Right lobe of liver (tissue), 6 donors: ENCODE data around the gene BOLA1. TPM values are rescaled to one million over a fixed set of nuclear protein-coding genes. Genes with fewer than 3 reads are reported as not detected.
"Not testable (repeated sequence)": the region's sequence is repeated elsewhere in the genome, so short reads cannot be mapped to it uniquely, and the experiment has no call there.

ENCODE experiments used
- ATAC-seq, 4 donors: fragments of 200-7000 bp; cut with Tn5 transposase; one replicate each; pipeline ENCODE4 v1.9.1; 2020; ENCODE audit warnings: mild to moderate bottlenecking in 4 of 4, moderate library complexity in 4 of 4
- DNase-seq, 3 donors: peaks; one replicate each; pipeline ENCODE4 v3.0.0-alpha.2; 2020
- H3K27ac ChIP-seq, 3 donors: fragments of 200-600 bp; one replicate each; pipeline ENCODE4 v1.8.0; 2022
- H3K27me3 ChIP-seq, 2 donors: fragments of 200-600 bp; one replicate each; pipeline ENCODE4 v1.8.0; 2022
- H3K36me3 ChIP-seq, 4 donors: fragments of 200-600 bp; sonication (generic) in 1 of 4; one replicate each; pipeline versions ENCODE4 v1.5.1 to v1.8.0; 2017 to 2022; ENCODE audit warnings: control low read depth in 1 of 4
- H3K4me1 ChIP-seq, 4 donors: fragments of 200-600 bp; sonication (generic) in 1 of 4; one replicate each; pipeline versions ENCODE4 v1.5.1 to v1.8.0; 2017 to 2022; ENCODE audit warnings: control low read depth in 1 of 4
- H3K4me3 ChIP-seq, 3 donors: fragments of 200-600 bp; one replicate each; pipeline ENCODE4 v1.8.0; 2022
- H3K9me3 ChIP-seq, 4 donors: fragments of 200-600 bp; sonication (generic) in 1 of 4; one replicate each; pipeline versions ENCODE4 v1.5.1 to v1.8.0; 2017 to 2022; ENCODE audit warnings: control low read depth in 1 of 4
- CTCF ChIP-seq, 4 donors: fragments of 200-600 bp in 3 of 4; fragments of 450-650 bp in 1 of 4; IDR thresholded peaks; one replicate each; pipeline versions ENCODE4 v1.5.1 to v1.8.0; 2016 to 2022; ENCODE audit warnings: antibody characterized with exemption in 4 of 4, mild to moderate bottlenecking in 2 of 4
- POLR2A ChIP-seq: fragments of 450-650 bp; IDR thresholded peaks from one replicate; pipeline ENCODE4 v1.6.1; 2017; ENCODE audit warnings: antibody characterized with exemption, mild to moderate bottlenecking
- WGBS: methylation state at CpG from one replicate; pipeline ENCODE4 v1.1.6; 2018; ENCODE audit warnings: low coverage, low lambda C conversion rate; ENCODE audit not compliant: insufficient coverage; ENCODE audit errors: missing lambda C conversion rate; 5-methylcytosine and 5-hydroxymethylcytosine counted together
- intact Hi-C, 2 donors: fragments of 100-400 bp; cut with DNase I; formaldehyde crosslinking; loops; one replicate each; pipeline versions ENCODE4 v1.11.2 to v1.14.1; 2022
- total RNA-seq, 6 experiments: library from RNA; depleted of rRNA in 2 of 6; stranded (reverse); fragments of >200 nt in 2 of 6; fragmentation: NEBNext Ultra II Directional in 3 of 6; extraction: Animal tissue kit (Norgen Biotek cat#: 25700) in 3 of 6; gene quantifications; one replicate each; pipeline versions ENCODE4 v1.1.0 to v1.2.4, GENCODE V29; 2016 to 2023
- donor health status: DM: no; HTN: yes; CAD: no.
- donor health status: DM: no; HTN: no; CAD: no.
- donor health status: DM: no; HTN: no; CAD: no.
- donor health status: DM: no; HTN: yes; CAD: no.
- donor health status: DM: no; HTN: yes; CAD: no.

BOLA1 gene
- total RNA-seq, 6 experiments from 2014 or later = 8.4 to 23.7 (median 9.5) TPM

GRCh38 chr1:149883598-149884247 lies 15.6 kb upstream of the BOLA1 start:
- DNase-seq (no peak), ATAC-seq (no peak)
- no peaks in the 10 kb centered on the region for H3K36me3 ChIP-seq
- no peak overlapping the region for H3K27ac ChIP-seq
- peaks cover 0 to 17% (median 7%) of the 10 kb centered on the region in 4 donors for H3K4me1 ChIP-seq
- H3K4me3 ChIP-seq = peak overlapping the region in 1 of 3 donors; percentile 69
- intact Hi-C loops = no loop called here
- H3K9me3 ChIP-seq = no peaks in the 10 kb centered on the region
- TF ChIP-seq CTCF (IDR thresholded peaks at IDR 0.05) (no peak), POLR2A (no peak)
- H3K27me3 ChIP-seq = no peaks in the 10 kb centered on the region
- 40% methylated on average over 1 of the region's 3 CpGs for WGBS

GRCh38 chr1:149884433-149885338 lies 14.7 kb upstream of the BOLA1 start:
- 3% methylated on average over 9 of the region's 9 CpGs for WGBS

GRCh38 chr1:149885339-149886120 lies 13.8 kb upstream of the BOLA1 start:
- Histone ChIP-seq H3K36me3 (no peaks in the 10 kb centered on the region), H3K4me1 (peaks cover 0 to 17% (median 7%) of the 10 kb centered on the region in 4 donors), H3K27ac (peak overlapping the region; percentile 98 to 99 (median 99)), H3K27me3 (no peaks in the 10 kb centered on the region), H3K4me3 (peak overlapping the region; percentile 56 to 69 (median 66)), H3K9me3 (no peaks in the 10 kb centered on the region)
- peak; percentile 61 to 75 (median 66) for ATAC-seq
- DNase-seq = peak; percentile 91 to 96 (median 95)
- TF ChIP-seq CTCF (IDR thresholded peaks at IDR 0.05) = peak in 1 of 4 donors; percentile 4
- peak; percentile 91 for TF ChIP-seq POLR2A
- intact Hi-C loops = no loop called here
- WGBS = 0% methylated on average over 33 of the region's 36 CpGs

More at GRCh38 chr1:149884433-149885338, 14.7 kb upstream of the BOLA1 start:
- Histone ChIP-seq H3K27me3 (no peaks in the 10 kb centered on the region), H3K4me3 (peak overlapping the region; percentile 56 to 69 (median 66)), H3K36me3 (no peaks in the 10 kb centered on the region), H3K4me1 (peaks cover 0 to 17% (median 7%) of the 10 kb centered on the region in 4 donors), H3K9me3 (no peaks in the 10 kb centered on the region), H3K27ac (peak overlapping the region; percentile 98 to 99 (median 99))
- DNase-seq (no peak), ATAC-seq (no peak)
- intact Hi-C loops = no loop called here
- TF ChIP-seq POLR2A (no peak), CTCF (IDR thresholded peaks at IDR 0.05) (no peak)

- WGBS = 0% methylated on average over 7 of the region's 19 CpGs
- intact Hi-C loops, H3K9me3 ChIP-seq, H3K36me3 ChIP-seq, H3K27me3 ChIP-seq: not testable (repeated sequence)
- ATAC-seq (peak in 2 of 4 donors; percentile 0 to 2), DNase-seq (peak in 1 of 3 donors; percentile 24)
- peak overlapping the region; percentile 98 to 99 (median 99) for H3K27ac ChIP-seq
- peaks cover 0 to 17% (median 7%) of the 10 kb centered on the region in 4 donors for H3K4me1 ChIP-seq
- H3K4me3 ChIP-seq = peak overlapping the region; percentile 56 to 69 (median 66)
Measured at GRCh38 chr1:149886121-149886395, 13.3 kb upstream of the BOLA1 start.
